NCI-H2227 (cell line): Measurements from ENCODE around the gene ABCG4.
"Not testable (repeated sequence)": the region's sequence is repeated elsewhere in the genome, so short reads cannot be mapped to it uniquely, and the experiment has no call there.

Source experiments
- DNase-seq: peaks from one replicate; lab custom pipeline; 2025; ENCODE audit not compliant: unreplicated experiment; lab: John Stamatoyannopoulos, UW

ABCG4 gene

GRCh38 chr11:119180729-119181676 is 32.2 kb downstream of the ABCG4 start:
- no peak for DNase-seq

GRCh38 chr11:119181677-119182412 is 33.0 kb downstream of the ABCG4 start:
- no peak for DNase-seq

- not testable (repeated sequence) for DNase-seq
These were observed 35.5 kb downstream of the ABCG4 start for GRCh38 chr11:119184399-119184798.

- DNase-seq: no peak
These were observed 37.3 kb downstream of the ABCG4 start for GRCh38 chr11:119185981-119186634.

GRCh38 chr11:119187123-119187892 is 38.5 kb downstream of the ABCG4 start:
- no peak for DNase-seq

GRCh38 chr11:119188067-119188466 is 39.2 kb downstream of the ABCG4 start:
- no peak for DNase-seq

GRCh38 chr11:119188887-119189286 is 40.0 kb downstream of the ABCG4 start:
- no peak for DNase-seq

- DNase-seq: no peak
These were observed 40.5 kb downstream of the ABCG4 start for GRCh38 chr11:119189393-119189792.

- no peak for DNase-seq
These were observed 41.7 kb downstream of the ABCG4 start for GRCh38 chr11:119190531-119190930.

GRCh38 chr11:119191265-119191664 is 42.4 kb downstream of the ABCG4 start:
- DNase-seq: not testable (repeated sequence)

- no peak for DNase-seq
These were observed 43.3 kb downstream of the ABCG4 start for GRCh38 chr11:119192111-119192510.

GRCh38 chr11:119193001-119193400 is 44.1 kb downstream of the ABCG4 start:
- DNase-seq: no peak

- DNase-seq: no peak
These were observed 44.8 kb downstream of the ABCG4 start for GRCh38 chr11:119193626-119194025.

GRCh38 chr11:119194811-119195440 is 46.1 kb downstream of the ABCG4 start:
- DNase-seq: no peak

GRCh38 chr11:119195680-119196079 is 46.8 kb downstream of the ABCG4 start:
- peak; percentile 69 for DNase-seq

GRCh38 chr11:119196833-119197483 is 48.1 kb downstream of the ABCG4 start:
- DNase-seq: peak; percentile 76

- no peak for DNase-seq
These were observed 50.1 kb downstream of the ABCG4 start for GRCh38 chr11:119198925-119199324.

- DNase-seq: not testable (repeated sequence)
These were observed 52.4 kb downstream of the ABCG4 start for GRCh38 chr11:119201236-119201635.

GRCh38 chr11:119202554-119202953 is 53.7 kb downstream of the ABCG4 start:
- no peak for DNase-seq

GRCh38 chr11:119204066-119204465 is 55.2 kb downstream of the ABCG4 start:
- no peak for DNase-seq
